Spleen (tissue), 7 donors: Measurements from ENCODE around the gene HOXB7.

Experiments used
- CTCF ChIP-seq, 11 experiments: fragments of 200-600 bp in 7 of 11; fragments of 450-650 bp in 4 of 11; sonication (generic) in 4 of 11; IDR thresholded peaks in 8 of 11; conservative IDR thresholded peaks in 3 of 11; 1 replicate in 7 of 11; 2 replicates in 4 of 11; pipeline versions ENCODE4 v1.4.0 to v1.8.0; 2016 to 2021; ENCODE audit warnings: antibody characterized with exemption in 11 of 11, inconsistent platforms in 4 of 11, mild to moderate bottlenecking in 1 of 11
- POLR2A ChIP-seq, 3 donors: fragments of 450-650 bp; IDR thresholded peaks; one replicate each; pipeline ENCODE4 v1.5.1; 2017; ENCODE audit warnings: antibody characterized with exemption in 3 of 3, mild to moderate bottlenecking in 1 of 3
- POLR2AphosphoS5 ChIP-seq, 3 donors: sonication (generic); formaldehyde crosslinking; IDR thresholded peaks; one replicate each; pipeline ENCODE4 v1.5.1; 2017; ENCODE audit warnings: antibody characterized with exemption in 3 of 3
- donor health status: DM: no; HTN: no; CAD: no; lungs with moderate emphysema.
- donor health status: DM: no; HTN: no; CAD: no.
- donor health status: DM: no; HTN: no; CAD: no.

- TF ChIP-seq CTCF (IDR thresholded peaks at IDR 0.05 in 8 of 11, conservative IDR thresholded peaks at IDR 0.05 in 3 of 11) (no peak), POLR2AphosphoS5 (IDR thresholded peaks at IDR 0.05) (no peak), POLR2A (IDR thresholded peaks at IDR 0.05) (no peak)
Measured at GRCh38 chr17:48609033-48609432, 1.8 kb downstream of the HOXB7 start.
